ENCODE measurements around the gene RNF40. TPM values are rescaled to one million over a fixed set of nuclear protein-coding genes. Genes with fewer than 3 reads are reported as not detected.
"Not testable (repeated sequence)": the region's sequence is repeated elsewhere in the genome, so short reads cannot be mapped to it uniquely, and the experiment has no call there.

The RNF40 gene
- total RNA-seq, 1 experiment from 2014 or later = 64.1 TPM

- POLR2A ChIA-PET (ENCODE audit: unreplicated experiment) = no interaction called here
- ATAC-seq = no peak
These were observed 54.6 kb downstream of the RNF40 start for GRCh38 chr16:30816769-30817168.

GRCh38 chr16:30820952-30821421 is 58.9 kb downstream of the RNF40 start:
- Histone ChIP-seq H3K9ac (ENCODE audit: low read length) (no peak overlapping the region), H3K4me3 (ENCODE audit: low read length) (no peak overlapping the region), H3K9me3 (ENCODE audit: low read length) (no peaks in the 10 kb centered on the region), H4K20me1 (ENCODE audit: low read length) (no peaks in the 10 kb centered on the region), H3K27ac (ENCODE audit: low read length) (no peak overlapping the region), H3K4me1 (ENCODE audit: insufficient read depth, low read length) (no peaks in the 10 kb centered on the region), H3F3A (ENCODE audit: low read length, unreplicated experiment) (no peaks in the 10 kb centered on the region), H2AFZ (ENCODE audit: low read length) (no peak overlapping the region), H3K4me2 (ENCODE audit: low read length) (no peak overlapping the region), H3K9me2 (replicated peaks; ENCODE audit: low read length) (no peaks in the 10 kb centered on the region), H3K79me2 (ENCODE audit: low read length) (no peaks in the 10 kb centered on the region), H3K36me3 (ENCODE audit: low read depth, low read length) (no peaks in the 10 kb centered on the region), H3K27me3 (ENCODE audit: low read length) (no peaks in the 10 kb centered on the region)
- BruUV-seq (replicated peaks) = no TSS peak
- intact Hi-C loops (cut with micrococcal nuclease) = no loop called here
- ChIA-PET CTCF (no interaction called here), POLR2A (ENCODE audit: unreplicated experiment) (no interaction called here)
- no peak for DNase-seq
- TF ChIP-seq CTCF (conservative IDR thresholded peaks at IDR 0.05; ENCODE audit: low read depth, low read length) (no peak), EZH2phosphoT487 (IDR thresholded peaks at IDR 0.05; ENCODE audit: borderline replicate concordance, low read length) (no peak), EZH2 (IDR thresholded peaks at IDR 0.05; ENCODE audit: low read length, unreplicated experiment) (no peak)
- no peak for ATAC-seq

More at GRCh38 chr16:30816769-30817168, 54.6 kb downstream of the RNF40 start:
- no peaks in the 10 kb centered on the region for H3K79me2 ChIP-seq (ENCODE audit: low read length)
- no peak overlapping the region for H3K27ac ChIP-seq (ENCODE audit: low read length)
- no TSS peak for BruUV-seq (replicated peaks)
- H3K9me3 ChIP-seq (ENCODE audit: low read length) = no peaks in the 10 kb centered on the region
- H3K9me2 ChIP-seq (replicated peaks; ENCODE audit: low read length) = no peaks in the 10 kb centered on the region
- intact Hi-C loops (cut with micrococcal nuclease) = no loop called here
- DNase-seq = no peak
- H3K27me3 ChIP-seq (ENCODE audit: low read length) = no peaks in the 10 kb centered on the region
- H2AFZ ChIP-seq (ENCODE audit: low read length) = no peak overlapping the region
- H3K4me1 ChIP-seq (ENCODE audit: insufficient read depth, low read length) = peaks cover 10% of the 10 kb centered on the region
- no peaks in the 10 kb centered on the region for H3F3A ChIP-seq (ENCODE audit: low read length, unreplicated experiment)
- CTCF ChIA-PET = interaction anchor here (1.1 kb wide), 1 partner anchor 125 kb away, joined by 3 read pairs; no protein-coding TSS in a partner anchor
- no peak for TF ChIP-seq CTCF (conservative IDR thresholded peaks at IDR 0.05; ENCODE audit: low read depth, low read length)
- TF ChIP-seq EZH2phosphoT487 (IDR thresholded peaks at IDR 0.05; ENCODE audit: borderline replicate concordance, low read length) = no peak
- TF ChIP-seq EZH2 (IDR thresholded peaks at IDR 0.05; ENCODE audit: low read length, unreplicated experiment) = no peak
- no peak overlapping the region for H3K9ac ChIP-seq (ENCODE audit: low read length)
- no peak overlapping the region for H3K4me2 ChIP-seq (ENCODE audit: low read length)
- no peaks in the 10 kb centered on the region for H3K36me3 ChIP-seq (ENCODE audit: low read depth, low read length)
- H4K20me1 ChIP-seq (ENCODE audit: low read length) = no peaks in the 10 kb centered on the region
- H3K4me3 ChIP-seq (ENCODE audit: low read length) = no peak overlapping the region

GRCh38 chr16:30821441-30821840 is 59.3 kb downstream of the RNF40 start:
- BruUV-seq (replicated peaks); H3K9me3 ChIP-seq (ENCODE audit: low read length); H2AFZ ChIP-seq (ENCODE audit: low read length); H3K9me2 ChIP-seq (replicated peaks; ENCODE audit: low read length); H3K9ac ChIP-seq (ENCODE audit: low read length); DNase-seq; intact Hi-C loops (cut with micrococcal nuclease); CTCF ChIA-PET; H3K79me2 ChIP-seq (ENCODE audit: low read length); H3K27ac ChIP-seq (ENCODE audit: low read length); H3K4me2 ChIP-seq (ENCODE audit: low read length); H4K20me1 ChIP-seq (ENCODE audit: low read length); H3K4me1 ChIP-seq (ENCODE audit: insufficient read depth, low read length); POLR2A ChIA-PET (ENCODE audit: unreplicated experiment); H3K27me3 ChIP-seq (ENCODE audit: low read length); H3K4me3 ChIP-seq (ENCODE audit: low read length); H3K36me3 ChIP-seq (ENCODE audit: low read depth, low read length); ATAC-seq; H3F3A ChIP-seq (ENCODE audit: low read length, unreplicated experiment): not testable (repeated sequence)
